HK-2 (cell line): Measurements from ENCODE around the gene ABHD14A.

Experiments used
- DNase-seq: peaks from one replicate; pipeline ENCODE4 v3.0.0-alpha.2; 2018; ENCODE audit not compliant: unreplicated experiment

Gene ABHD14A

DNA sequence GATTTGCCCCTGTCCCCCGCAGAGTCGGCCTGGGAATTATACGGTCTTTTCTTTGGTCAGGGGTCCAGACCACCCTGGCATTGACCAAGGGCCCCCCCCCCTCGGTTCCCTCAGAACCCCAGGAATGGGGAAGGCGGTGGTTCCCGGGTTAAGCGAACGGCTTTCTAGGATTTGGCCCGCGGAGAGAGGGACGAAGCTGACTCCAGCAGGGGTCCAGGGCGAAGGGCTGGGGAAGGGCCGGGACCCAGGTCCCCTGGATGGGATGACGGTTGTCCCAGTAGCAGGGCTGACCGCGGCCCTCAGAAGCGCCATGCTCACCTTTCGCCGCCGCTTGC is 33.4 kb upstream of the ABHD14A start:
- DNase-seq = no peak

DNA sequence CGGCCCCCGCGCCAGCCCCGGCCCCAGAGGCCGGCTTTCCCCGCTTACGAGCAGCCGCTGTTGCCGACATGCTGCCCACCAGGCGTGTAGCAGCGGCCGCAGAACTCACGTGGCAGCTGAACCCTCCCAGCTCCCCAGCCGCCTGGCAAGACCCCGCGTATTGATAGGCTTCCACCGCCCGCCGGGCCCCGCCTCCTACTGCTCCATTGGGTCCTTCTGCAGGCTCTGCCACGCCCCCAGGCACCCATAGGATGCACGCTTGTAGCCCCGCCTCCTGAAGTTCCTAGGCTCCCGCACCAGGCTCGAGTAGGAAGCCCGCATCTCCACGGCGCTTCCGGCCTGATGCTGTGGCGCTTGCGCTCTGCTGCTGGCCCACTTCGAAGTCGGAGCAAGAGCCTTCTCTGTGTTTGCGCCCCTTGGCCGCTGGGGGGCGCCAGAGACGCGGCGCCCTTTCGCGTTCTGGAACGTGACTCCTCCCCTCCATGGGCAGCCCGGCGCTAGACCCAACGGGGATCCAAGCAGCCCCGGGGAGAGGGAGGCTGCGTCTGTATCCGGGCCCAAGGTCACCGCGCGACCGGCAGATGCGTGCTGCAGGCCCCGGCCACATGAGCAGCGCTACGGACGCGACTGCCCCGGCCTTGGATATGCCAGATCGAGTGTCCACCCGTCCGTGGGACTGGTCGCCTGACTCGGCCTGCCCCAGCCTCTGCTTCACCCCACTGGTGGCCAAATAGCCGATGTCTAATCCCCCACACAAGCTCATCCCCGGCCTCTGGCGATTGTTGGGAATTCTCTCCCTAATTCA is 32.9 kb upstream of the ABHD14A start, which contains the start of the genes PARP3 and RRP9:
PARP3 (plus strand) TSS at position 566 of the 805 bp plus-strand sequence. CDS start 993 bp downstream, outside the sequence.
RRP9 (minus strand) TSS at position 107 of the 805 bp plus-strand sequence; CDS start at position 70, 37 bp downstream.
- DNase-seq = peak; percentile 97

DNA sequence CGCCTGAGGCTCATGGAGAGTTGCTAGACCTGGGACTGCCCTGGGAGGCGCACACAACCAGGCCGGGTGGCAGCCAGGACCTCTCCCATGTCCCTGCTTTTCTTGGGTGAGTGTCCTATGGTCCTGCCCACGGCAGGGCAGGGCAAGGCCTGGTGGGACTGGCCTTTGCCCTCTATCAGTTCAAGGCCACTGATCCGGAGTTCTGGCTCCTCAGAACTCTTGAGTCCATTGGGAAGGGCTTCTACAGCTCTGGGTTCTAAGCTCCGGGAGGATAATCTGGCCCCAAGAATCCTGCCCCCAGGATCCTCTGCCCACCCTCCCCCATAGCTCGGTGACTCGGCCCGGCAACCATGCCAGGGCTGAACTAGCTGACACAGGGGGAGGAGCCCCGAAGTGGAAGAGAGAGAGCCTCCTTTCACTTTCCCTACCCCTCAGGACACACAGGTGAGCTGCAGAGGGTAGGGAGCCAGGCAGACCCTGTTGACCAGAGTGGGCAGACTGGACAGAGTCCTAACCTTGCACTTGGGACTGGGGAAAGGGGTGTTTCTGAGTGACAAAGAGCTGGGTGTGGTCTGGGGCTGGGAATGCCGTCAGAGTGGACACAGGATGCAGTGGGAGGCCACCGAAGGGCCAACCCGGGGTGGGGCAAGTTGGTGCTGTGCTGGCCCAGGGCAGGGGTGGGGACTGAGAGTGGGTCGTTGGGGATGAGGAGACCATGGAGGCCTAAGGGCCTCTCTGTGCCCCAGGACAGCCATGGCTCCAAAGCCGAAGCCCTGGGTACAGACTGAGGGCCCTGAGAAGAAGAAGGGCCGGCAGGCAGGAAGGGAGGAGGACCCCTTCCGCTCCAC is 32.0 kb upstream of the ABHD14A start:
- peak; percentile 70 for DNase-seq

DNA sequence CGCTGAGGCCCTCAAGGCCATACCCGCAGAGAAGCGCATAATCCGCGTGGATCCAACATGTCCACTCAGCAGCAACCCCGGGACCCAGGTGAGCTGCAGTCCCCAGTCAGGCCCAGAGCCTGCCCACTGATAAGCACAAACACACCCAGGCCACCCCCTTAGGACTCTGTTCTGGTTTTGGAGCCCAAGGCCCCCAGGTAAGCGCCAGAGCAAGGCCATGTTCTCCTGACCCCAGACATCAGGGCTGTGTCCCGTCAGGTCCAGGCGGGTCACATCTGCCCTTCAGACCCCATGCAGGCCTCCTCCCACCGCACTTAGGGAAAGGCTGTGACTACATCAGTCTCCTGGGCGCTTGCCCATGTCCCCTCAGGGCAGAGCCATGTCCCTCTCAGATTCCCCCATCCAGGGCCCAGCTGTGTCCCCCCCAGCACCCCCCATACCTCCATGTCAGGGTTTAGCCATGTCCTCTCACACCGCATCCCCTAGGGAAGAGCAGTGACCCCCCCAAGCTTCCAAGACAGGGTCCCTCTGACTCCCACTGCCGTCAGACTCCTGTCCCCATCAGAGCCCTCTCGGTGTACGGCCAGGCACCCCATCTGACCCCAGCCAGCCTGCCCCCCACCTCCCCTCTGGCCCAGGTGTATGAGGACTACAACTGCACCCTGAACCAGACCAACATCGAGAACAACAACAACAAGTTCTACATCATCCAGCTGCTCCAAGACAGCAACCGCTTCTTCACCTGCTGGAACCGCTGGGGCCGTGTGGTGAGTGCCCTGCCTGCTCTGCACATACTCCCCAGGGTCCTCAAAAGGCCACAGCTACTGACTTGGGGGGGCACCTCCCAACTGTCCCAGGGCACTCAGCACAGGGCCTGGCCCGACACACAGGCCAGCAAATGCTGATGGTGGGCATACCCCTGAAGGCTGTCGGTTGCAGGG is 31.1 kb upstream of the ABHD14A start:
- no peak for DNase-seq

DNA sequence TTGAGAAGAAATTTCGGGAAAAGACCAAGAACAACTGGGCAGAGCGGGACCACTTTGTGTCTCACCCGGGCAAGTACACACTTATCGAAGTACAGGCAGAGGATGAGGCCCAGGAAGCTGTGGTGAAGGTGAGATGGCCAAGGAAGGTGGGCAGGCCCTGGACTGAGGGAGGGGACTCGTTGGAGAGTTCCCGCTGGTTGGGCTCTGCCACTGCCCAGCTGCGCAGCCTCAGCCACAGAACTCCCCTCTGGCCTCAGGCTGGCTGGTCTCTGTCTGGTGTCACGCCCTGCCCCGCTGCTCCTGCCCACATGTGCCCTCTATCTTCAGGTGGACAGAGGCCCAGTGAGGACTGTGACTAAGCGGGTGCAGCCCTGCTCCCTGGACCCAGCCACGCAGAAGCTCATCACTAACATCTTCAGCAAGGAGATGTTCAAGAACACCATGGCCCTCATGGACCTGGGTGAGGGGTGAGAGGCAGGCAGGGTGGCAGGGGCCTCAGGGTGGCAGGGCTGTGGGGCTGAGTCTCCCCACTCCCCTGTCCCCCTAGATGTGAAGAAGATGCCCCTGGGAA is 30.3 kb upstream of the ABHD14A start:
- DNase-seq = no peak

DNA sequence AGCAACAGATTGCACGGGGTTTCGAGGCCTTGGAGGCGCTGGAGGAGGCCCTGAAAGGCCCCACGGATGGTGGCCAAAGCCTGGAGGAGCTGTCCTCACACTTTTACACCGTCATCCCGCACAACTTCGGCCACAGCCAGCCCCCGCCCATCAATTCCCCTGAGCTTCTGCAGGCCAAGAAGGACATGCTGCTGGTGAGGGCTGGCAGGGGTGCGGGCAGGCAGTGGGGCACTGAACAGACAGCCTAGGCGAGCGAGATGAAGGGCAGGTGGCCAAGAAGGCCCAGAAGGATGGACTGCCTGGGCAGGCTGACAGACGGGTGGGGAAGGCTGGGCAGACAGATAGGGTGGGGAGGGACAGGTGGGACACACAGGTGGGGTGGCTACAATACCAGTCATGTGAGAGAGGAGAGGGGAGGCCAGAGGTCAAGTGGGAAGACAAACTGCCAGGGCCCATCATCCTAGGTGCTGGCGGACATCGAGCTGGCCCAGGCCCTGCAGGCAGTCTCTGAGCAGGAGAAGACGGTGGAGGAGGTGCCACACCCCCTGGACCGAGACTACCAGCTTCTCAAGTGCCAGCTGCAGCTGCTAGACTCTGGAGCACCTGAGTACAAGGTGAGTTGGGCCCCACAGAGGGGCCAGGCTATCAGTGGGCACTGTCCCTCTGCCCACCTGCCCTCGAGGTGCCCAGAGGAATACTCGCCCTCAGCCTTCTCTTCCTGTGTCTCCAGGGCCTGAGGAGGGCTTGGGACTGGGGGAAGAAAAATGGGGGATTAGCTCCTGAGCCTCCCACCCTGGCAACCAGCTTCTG is 29.6 kb upstream of the ABHD14A start:
- no peak for DNase-seq

DNA sequence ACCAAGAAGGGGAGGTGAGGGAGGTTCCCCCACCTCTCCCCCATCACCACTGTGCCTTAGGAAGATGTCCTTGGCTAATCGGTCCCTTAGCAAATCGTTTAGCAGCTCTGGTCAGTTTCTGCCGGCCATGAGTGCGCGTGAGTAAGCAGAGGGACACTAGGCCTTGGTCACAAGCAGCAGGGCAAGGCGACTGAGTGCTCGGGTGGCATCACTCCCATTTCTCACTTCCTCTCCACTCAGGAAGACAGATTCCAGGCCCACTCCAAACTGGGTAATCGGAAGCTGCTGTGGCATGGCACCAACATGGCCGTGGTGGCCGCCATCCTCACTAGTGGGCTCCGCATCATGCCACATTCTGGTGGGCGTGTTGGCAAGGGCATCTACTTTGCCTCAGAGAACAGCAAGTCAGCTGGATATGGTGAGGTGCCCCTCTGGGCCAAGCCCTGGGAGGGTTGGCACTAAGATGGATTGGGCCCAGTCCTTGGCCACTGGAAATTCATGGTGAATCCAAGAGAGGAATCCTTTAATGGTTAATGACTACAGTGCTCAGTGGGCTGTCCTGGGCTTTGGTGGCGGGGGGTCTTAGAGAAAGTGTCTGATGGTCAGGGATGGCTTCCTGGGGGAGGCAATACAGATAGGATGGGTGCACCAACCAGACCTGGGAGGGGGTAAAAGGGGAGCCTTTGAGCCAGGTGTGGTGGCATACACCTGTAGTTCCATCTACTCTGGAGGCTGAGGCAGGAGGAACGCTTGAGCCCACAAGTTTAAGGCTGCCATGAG is 28.7 kb upstream of the ABHD14A start:
- DNase-seq = no peak

DNA sequence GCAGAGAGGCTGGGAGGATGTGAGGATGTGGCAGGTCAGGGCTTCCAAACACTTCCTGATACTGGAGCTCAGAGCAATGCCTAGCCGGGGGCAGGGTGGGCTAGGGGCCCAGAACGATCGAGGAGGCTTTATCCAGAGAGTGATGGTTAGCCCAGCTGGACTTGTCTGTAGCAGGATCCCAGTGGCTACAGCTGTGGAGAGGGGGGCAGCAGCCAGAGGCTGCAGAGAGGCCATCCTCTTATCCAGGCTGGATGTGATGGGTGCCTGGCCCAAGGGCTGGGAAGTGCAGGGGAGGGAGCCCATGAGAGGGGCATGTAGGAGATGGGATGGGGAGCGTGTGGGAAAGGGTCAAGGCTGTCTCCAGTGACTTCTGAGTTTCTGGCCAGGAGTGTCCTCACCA is 28.1 kb upstream of the ABHD14A start:
- no peak for DNase-seq

DNA sequence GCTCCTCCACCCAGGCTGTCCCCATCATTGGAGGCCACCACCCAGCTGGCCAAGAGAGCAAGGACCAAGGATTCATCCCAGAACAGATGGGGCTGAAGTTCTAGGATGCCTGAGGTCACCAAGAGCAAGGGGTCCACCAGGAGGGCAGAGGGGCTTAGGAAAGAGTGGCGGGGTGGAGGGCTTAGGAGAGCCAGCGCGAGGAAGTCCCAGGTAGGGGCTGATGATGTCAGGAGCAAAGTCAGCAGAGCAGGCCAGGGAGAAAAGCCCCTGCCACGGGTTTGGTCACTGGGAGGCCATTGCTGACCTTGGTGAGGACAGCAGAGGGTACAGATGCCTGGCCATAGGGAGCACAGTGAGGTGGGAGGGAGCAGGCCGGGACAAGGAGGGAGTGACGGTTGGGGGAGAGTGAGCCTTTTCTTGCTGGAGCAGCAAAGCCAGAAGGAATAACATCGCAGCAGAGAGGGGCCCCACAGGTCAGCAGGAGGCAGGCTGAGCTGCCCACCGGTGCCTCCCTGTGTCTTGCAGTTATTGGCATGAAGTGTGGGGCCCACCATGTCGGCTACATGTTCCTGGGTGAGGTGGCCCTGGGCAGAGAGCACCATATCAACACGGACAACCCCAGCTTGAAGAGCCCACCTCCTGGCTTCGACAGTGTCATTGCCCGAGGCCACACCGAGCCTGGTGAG is 27.5 kb upstream of the ABHD14A start:
- no peak for DNase-seq

DNA sequence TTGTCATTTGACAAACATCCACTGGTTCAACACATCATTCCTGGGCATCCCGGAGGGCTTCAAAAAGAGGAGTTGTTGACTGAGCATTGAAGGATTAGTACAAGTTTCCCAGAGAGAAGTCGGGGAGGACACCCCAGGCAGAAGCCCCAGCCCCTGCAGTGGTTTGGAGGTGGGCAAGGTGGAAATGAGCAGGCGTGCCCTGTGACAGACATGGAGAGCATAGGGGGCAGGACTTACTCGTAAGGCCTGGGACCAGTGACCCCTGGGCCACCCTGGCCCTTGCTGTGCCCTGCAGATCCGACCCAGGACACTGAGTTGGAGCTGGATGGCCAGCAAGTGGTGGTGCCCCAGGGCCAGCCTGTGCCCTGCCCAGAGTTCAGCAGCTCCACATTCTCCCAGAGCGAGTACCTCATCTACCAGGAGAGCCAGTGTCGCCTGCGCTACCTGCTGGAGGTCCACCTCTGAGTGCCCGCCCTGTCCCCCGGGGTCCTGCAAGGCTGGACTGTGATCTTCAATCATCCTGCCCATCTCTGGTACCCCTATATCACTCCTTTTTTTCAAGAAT is 26.8 kb upstream of the ABHD14A start:
- no peak for DNase-seq

DNA sequence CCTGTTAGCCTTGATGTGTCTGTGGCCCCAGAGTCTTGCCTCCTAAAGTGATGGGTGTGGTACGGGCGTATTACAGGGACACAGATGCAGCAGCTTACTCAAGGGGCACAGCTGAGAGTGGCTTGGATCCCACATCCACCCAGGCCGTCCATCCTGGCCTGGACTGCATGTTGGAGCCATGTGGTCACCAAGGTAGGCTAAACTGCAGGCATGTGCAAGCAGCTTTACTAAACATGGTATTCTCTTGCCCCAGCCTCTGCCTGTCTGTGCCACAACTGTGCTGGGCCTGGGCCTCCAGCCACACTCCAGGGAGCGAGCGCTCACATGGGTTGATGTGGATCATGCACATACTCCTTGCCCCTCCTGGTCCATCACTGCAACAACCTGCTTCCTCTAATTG is 25.7 kb upstream of the ABHD14A start:
- DNase-seq = no peak

DNA sequence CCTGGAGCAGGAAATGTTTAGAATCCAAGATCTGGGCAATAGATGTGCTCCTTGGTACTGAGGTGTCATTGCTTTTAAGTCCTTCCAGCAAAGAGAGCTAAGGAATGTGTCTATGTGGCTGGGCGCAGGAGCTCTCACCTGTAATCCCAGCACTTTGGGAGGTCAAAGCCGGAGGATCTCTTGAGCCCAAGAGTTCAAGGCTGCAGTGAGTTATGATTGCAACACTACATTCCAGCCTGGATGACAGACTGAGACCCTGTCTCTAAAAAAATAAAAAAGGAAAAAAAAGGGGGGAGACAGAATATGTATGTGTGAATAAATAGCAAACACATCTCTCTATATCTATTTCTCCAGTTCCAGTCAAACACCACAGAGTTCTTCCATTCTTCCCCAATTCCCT is 24.0 kb upstream of the ABHD14A start:
- DNase-seq = no peak

DNA sequence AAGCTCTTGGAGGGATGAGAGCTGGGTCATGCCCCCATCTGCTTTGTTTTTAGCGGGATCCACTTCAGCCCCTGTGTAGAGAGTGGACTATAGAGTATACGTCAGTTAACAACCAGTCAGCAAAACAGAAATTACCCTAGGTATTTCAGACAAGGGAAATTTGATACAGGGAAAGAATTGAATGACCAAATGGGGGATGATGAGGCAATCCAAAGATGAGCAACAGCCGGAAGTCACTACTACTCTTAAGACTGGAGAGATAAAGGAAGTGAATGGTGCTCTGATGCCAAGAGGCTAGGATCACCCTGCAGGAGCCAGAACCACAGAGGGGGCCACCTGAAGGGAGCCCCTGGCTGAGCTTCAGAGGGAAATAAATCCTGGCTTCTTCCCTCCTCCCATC is 21.4 kb upstream of the ABHD14A start:
- no peak for DNase-seq

DNA sequence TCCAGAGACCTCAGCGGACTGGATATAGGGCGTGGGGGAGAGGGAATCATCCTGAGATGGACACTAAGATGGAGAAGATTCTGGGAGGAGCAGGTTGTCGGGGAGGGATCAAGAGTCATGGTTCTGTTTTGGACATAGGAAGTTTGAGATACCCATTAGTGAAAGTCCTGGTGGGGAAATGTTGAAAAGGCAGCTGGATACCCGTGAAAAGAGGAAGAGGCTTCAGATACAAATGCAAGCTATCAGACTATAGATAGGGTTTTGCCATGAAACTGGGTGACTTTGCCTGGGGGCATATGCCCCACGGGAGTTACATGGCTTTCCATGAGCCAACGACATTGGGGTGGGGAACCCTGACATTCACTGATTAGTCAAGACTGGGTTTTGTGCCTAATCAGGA is 20.8 kb upstream of the ABHD14A start:
- no peak for DNase-seq

DNA sequence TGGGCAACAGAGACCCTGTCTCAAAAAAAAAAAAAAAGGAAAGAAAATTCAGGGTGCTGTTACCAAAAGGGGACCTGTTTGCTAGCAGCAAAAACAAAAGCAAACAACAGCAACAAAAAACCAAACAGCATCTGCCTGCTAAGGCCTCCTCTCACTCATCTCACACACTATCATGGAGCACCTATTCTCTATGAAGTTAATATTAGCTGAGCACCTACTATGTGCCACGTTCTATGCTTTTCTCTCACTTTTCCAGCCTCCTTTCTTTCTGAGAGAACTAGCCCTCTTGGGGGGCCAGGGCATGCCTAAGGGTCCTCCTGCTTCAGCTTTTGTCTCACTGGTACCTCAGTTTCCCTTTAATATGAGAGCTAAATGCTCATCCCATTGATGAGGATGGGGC is 20.2 kb upstream of the ABHD14A start:
- no peak for DNase-seq

DNA sequence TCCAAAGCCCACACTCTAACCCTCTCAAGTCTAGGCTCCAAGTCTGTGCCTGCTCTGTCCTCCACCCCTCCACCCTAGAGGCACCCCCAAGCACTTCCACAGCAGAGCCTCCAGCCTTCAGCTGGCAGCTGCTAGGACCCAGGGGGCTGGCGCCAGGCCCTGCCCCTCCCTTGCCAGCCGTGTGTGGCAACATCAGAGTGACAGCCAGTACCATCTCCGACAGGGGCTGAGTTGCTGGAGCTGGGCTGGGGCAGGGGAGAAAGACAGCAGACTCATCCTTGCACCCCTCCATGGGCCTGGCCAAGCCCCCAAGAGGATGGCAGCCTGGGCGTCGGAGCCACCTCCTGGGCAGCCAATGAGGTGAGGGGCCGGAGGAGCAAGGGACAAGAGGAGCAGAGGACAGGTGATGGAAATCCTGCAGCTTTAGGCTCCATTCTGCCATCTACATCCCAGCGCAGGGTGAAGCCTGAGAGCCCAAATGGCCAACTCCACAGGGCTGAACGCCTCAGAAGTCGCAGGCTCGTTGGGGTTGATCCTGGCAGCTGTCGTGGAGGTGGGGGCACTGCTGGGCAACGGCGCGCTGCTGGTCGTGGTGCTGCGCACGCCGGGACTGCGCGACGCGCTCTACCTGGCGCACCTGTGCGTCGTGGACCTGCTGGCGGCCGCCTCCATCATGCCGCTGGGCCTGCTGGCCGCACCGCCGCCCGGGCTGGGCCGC is 19.5 kb upstream of the ABHD14A start, which contains the start of gene GPR62:
GPR62 (plus strand) TSS at position 207 of the 718 bp plus-strand sequence; CDS start at position 479, 272 bp downstream.
- no peak for DNase-seq

DNA sequence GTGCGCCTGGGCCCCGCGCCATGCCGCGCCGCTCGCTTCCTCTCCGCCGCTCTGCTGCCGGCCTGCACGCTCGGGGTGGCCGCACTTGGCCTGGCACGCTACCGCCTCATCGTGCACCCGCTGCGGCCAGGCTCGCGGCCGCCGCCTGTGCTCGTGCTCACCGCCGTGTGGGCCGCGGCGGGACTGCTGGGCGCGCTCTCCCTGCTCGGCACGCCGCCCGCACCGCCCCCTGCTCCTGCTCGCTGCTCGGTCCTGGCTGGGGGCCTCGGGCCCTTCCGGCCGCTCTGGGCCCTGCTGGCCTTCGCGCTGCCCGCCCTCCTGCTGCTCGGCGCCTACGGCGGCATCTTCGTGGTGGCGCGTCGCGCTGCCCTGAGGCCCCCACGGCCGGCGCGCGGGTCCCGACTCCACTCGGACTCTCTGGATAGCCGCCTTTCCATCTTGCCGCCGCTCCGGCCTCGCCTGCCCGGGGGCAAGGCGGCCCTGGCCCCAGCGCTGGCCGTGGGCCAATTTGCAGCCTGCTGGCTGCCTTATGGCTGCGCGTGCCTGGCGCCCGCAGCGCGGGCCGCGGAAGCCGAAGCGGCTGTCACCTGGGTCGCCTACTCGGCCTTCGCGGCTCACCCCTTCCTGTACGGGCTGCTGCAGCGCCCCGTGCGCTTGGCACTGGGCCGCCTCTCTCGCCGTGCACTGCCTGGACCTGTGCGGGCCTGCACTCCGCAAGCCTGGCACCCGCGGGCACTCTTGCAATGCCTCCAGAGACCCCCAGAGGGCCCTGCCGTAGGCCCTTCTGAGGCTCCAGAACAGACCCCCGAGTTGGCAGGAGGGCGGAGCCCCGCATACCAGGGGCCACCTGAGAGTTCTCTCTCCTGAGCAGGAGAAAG is 18.7 kb upstream of the ABHD14A start:
- DNase-seq = no peak
